ENCODE data around the gene C5AR1.

Gene C5AR1

DNA sequence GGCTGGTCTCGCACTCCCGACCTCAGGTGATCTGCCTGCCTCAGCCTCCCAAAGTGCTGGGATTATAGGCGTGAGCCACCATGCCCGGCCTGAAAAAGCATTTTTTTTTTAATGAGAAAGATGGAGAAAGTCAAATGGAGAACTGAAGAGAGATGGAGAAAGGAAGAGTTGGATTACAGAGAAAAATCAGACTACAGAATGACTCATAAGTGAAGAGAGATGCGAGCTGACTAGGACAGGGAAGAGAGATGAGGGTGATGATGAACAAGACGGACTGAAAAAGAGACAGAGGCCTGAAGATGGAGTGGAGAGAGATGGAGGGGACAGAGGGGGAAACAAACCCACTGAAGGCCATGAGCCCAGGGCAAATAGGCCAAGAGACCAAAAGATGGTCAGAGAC, 41.0 kb downstream of the C5AR1 start:
- no peak for DNase-seq (ENCODE audit: low read depth in 1 of 2, low spot score in 1 of 2)
- TF ChIP-seq, protein P1, sequence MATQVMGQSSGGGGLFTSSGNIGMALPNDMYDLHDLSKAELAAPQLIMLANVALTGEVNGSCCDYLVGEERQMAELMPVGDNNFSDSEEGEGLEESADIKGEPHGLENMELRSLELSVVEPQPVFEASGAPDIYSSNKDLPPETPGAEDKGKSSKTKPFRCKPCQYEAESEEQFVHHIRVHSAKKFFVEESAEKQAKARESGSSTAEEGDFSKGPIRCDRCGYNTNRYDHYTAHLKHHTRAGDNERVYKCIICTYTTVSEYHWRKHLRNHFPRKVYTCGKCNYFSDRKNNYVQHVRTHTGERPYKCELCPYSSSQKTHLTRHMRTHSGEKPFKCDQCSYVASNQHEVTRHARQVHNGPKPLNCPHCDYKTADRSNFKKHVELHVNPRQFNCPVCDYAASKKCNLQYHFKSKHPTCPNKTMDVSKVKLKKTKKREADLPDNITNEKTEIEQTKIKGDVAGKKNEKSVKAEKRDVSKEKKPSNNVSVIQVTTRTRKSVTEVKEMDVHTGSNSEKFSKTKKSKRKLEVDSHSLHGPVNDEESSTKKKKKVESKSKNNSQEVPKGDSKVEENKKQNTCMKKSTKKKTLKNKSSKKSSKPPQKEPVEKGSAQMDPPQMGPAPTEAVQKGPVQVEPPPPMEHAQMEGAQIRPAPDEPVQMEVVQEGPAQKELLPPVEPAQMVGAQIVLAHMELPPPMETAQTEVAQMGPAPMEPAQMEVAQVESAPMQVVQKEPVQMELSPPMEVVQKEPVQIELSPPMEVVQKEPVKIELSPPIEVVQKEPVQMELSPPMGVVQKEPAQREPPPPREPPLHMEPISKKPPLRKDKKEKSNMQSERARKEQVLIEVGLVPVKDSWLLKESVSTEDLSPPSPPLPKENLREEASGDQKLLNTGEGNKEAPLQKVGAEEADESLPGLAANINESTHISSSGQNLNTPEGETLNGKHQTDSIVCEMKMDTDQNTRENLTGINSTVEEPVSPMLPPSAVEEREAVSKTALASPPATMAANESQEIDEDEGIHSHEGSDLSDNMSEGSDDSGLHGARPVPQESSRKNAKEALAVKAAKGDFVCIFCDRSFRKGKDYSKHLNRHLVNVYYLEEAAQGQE (IDR thresholded peaks at IDR 0.05; ENCODE audit: insufficient replicate concordance, low read depth), result no peak
- no peak for TF ChIP-seq POLR2AphosphoS5 (IDR thresholded peaks at IDR 0.05; ENCODE audit: low read depth)
- no peak for TF ChIP-seq GABPA (IDR thresholded peaks at IDR 0.05; ENCODE audit: low read depth)
- TF ChIP-seq, protein P2, sequence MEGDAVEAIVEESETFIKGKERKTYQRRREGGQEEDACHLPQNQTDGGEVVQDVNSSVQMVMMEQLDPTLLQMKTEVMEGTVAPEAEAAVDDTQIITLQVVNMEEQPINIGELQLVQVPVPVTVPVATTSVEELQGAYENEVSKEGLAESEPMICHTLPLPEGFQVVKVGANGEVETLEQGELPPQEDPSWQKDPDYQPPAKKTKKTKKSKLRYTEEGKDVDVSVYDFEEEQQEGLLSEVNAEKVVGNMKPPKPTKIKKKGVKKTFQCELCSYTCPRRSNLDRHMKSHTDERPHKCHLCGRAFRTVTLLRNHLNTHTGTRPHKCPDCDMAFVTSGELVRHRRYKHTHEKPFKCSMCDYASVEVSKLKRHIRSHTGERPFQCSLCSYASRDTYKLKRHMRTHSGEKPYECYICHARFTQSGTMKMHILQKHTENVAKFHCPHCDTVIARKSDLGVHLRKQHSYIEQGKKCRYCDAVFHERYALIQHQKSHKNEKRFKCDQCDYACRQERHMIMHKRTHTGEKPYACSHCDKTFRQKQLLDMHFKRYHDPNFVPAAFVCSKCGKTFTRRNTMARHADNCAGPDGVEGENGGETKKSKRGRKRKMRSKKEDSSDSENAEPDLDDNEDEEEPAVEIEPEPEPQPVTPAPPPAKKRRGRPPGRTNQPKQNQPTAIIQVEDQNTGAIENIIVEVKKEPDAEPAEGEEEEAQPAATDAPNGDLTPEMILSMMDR (IDR thresholded peaks at IDR 0.05; ENCODE audit: insufficient read depth, low read length), result no peak
- no peak for TF ChIP-seq SPI1 (IDR thresholded peaks at IDR 0.05; ENCODE audit: borderline replicate concordance, low read depth)
- Histone ChIP-seq H3K27ac (replicated peaks) (no peak overlapping the region), H3K4me3 (replicated peaks; ENCODE audit: insufficient read depth, low read length) (no peak overlapping the region), H3K27me3 (ENCODE audit: insufficient read depth, poor library complexity, severe bottlenecking) (no peaks in the 10 kb centered on the region)

- TF ChIP-seq GABPA (IDR thresholded peaks at IDR 0.05; ENCODE audit: low read depth) (no peak), SPI1 (IDR thresholded peaks at IDR 0.05; ENCODE audit: borderline replicate concordance, low read depth) (no peak), POLR2AphosphoS5 (IDR thresholded peaks at IDR 0.05; ENCODE audit: low read depth) (no peak)
- H3K27me3 ChIP-seq (ENCODE audit: insufficient read depth, poor library complexity, severe bottlenecking), result no peaks in the 10 kb centered on the region
- no peak overlapping the region for H3K27ac ChIP-seq (replicated peaks)
- no peak for DNase-seq (ENCODE audit: low read depth in 1 of 2, low spot score in 1 of 2)
- H3K4me3 ChIP-seq (replicated peaks; ENCODE audit: insufficient read depth, low read length), result no peak overlapping the region
Measured at GRCh38 chr19:47351548-47351947, 41.9 kb downstream of the C5AR1 start.

DNA sequence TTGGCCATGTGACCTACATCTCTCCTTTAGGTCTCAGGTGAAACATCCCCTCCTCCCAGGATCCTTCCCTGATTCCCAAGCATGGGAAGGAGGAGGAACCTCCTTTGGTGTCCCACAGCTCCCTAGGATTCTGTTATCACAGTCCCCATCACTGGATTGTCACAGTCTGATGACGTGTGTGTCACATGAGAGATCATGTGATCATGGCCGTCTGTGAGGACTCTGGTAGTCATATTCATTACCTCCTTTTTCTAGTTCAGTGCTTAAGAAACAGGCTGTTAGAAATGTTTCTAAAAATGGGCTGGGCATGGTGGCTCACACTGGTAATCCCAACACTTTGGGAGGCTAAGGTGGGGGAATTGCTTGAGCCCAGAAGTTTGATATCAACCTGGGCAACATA, 42.4 kb downstream of the C5AR1 start:
- Histone ChIP-seq H3K4me3 (replicated peaks; ENCODE audit: insufficient read depth, low read length) (no peak overlapping the region), H3K27me3 (ENCODE audit: insufficient read depth, poor library complexity, severe bottlenecking) (no peaks in the 10 kb centered on the region), H3K27ac (replicated peaks) (no peak overlapping the region)
- no peak for DNase-seq (ENCODE audit: low read depth in 1 of 2, low spot score in 1 of 2)
- TF ChIP-seq, protein P1 (IDR thresholded peaks at IDR 0.05; ENCODE audit: insufficient replicate concordance, low read depth), result no peak
- TF ChIP-seq GABPA (IDR thresholded peaks at IDR 0.05; ENCODE audit: low read depth) (no peak), SPI1 (IDR thresholded peaks at IDR 0.05; ENCODE audit: borderline replicate concordance, low read depth) (no peak), POLR2AphosphoS5 (IDR thresholded peaks at IDR 0.05; ENCODE audit: low read depth) (no peak)
- TF ChIP-seq, protein P2 (IDR thresholded peaks at IDR 0.05; ENCODE audit: insufficient read depth, low read length), result no peak

GRCh38 chr19:47353307-47353712, 43.6 kb downstream of the C5AR1 start:
- no peak for TF ChIP-seq POLR2AphosphoS5 (IDR thresholded peaks at IDR 0.05; ENCODE audit: low read depth)
- TF ChIP-seq, protein P1 (IDR thresholded peaks at IDR 0.05; ENCODE audit: insufficient replicate concordance, low read depth), result no peak
- no peak for TF ChIP-seq SPI1 (IDR thresholded peaks at IDR 0.05; ENCODE audit: borderline replicate concordance, low read depth)
- TF ChIP-seq, protein P2 (IDR thresholded peaks at IDR 0.05; ENCODE audit: insufficient read depth, low read length), result no peak
- no peak for TF ChIP-seq GABPA (IDR thresholded peaks at IDR 0.05; ENCODE audit: low read depth)
- H3K27me3 ChIP-seq (ENCODE audit: insufficient read depth, poor library complexity, severe bottlenecking), result no peaks in the 10 kb centered on the region
- DNase-seq (ENCODE audit: low read depth in 1 of 2, low spot score in 1 of 2), result no peak
- H3K27ac ChIP-seq (replicated peaks), result no peak overlapping the region
- no peak overlapping the region for H3K4me3 ChIP-seq (replicated peaks; ENCODE audit: insufficient read depth, low read length)
